ENCODE measurements around the gene ANAPC10.

DNA sequence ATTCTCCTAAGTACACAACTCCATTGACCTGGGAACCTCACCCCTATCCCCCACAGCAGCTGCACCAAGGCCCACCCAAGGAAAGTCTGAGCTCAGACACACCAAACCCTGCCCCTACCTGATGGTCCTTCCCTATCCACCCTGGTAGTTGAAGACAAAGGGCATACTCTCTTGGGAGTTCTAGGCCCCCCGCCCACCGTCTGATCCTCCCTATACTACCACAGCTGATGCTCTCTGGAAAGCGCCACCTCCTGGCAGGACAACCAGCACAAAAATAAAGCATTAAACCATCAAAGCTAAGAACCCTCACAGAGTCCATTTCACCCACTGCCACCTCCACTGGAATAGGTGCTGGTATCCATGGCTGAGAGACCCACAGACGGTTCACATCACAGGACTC, 83.6 kb downstream of the ANAPC10 start:
- no peak for TF ChIP-seq EHMT2 (IDR thresholded peaks at IDR 0.05; ENCODE audit: low read depth)
- TF ChIP-seq, protein P1, sequence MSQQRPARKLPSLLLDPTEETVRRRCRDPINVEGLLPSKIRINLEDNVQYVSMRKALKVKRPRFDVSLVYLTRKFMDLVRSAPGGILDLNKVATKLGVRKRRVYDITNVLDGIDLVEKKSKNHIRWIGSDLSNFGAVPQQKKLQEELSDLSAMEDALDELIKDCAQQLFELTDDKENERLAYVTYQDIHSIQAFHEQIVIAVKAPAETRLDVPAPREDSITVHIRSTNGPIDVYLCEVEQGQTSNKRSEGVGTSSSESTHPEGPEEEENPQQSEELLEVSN (IDR thresholded peaks at IDR 0.05; ENCODE audit: borderline replicate concordance, low read depth), result no peak
- TF ChIP-seq CTCF (IDR thresholded peaks at IDR 0.05), result no peak
- no peak for TF ChIP-seq RAD21 (conservative IDR thresholded peaks at IDR 0.05 in 1 of 2, IDR thresholded peaks at IDR 0.05 in 1 of 2)
- no peak for TF ChIP-seq EP300 (IDR thresholded peaks at IDR 0.05)
- no peak for TF ChIP-seq SMC3 (IDR thresholded peaks at IDR 0.05)
- TF ChIP-seq, protein P2, sequence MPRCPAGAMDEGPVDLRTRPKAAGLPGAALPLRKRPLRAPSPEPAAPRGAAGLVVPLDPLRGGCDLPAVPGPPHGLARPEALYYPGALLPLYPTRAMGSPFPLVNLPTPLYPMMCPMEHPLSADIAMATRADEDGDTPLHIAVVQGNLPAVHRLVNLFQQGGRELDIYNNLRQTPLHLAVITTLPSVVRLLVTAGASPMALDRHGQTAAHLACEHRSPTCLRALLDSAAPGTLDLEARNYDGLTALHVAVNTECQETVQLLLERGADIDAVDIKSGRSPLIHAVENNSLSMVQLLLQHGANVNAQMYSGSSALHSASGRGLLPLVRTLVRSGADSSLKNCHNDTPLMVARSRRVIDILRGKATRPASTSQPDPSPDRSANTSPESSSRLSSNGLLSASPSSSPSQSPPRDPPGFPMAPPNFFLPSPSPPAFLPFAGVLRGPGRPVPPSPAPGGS (IDR thresholded peaks at IDR 0.05), result no peak
- no peak for TF ChIP-seq POLR2A (IDR thresholded peaks at IDR 0.05; ENCODE audit: low read length)
- TF ChIP-seq FOSL2 (IDR thresholded peaks at IDR 0.05), result no peak
- TF ChIP-seq FOSL2 (CRISPR knock-in tag; IDR thresholded peaks at IDR 0.05), result no peak
- no peak for TF ChIP-seq RFX5 (IDR thresholded peaks at IDR 0.05)
